MM.1S (cell line): ENCODE data around the gene CEACAM16.

Experiments used
- CTCF ChIP-seq: fragments of 300-600 bp; sonication (generic); IDR thresholded peaks from 2 replicates; pipeline ENCODE4 v1.5.1; 2016; ENCODE audit warnings: antibody characterized with exemption, low read length, mixed read lengths
- EZH2 ChIP-seq: fragments of 300-600 bp; sonication (generic); optimal IDR thresholded peaks from 2 replicates; pipeline ENCODE3; 2017; ENCODE audit warnings: low read depth, mild to moderate bottlenecking, antibody characterized with exemption, low read length, mixed read lengths
- EZH2phosphoT487 ChIP-seq: fragments of 300-600 bp; sonication (generic); IDR thresholded peaks from 2 replicates; pipeline ENCODE4 v1.6.1; 2018; ENCODE audit warnings: antibody characterized with exemption, low read length

- TF ChIP-seq EZH2 (no peak), CTCF (no peak), EZH2phosphoT487 (no peak)
Measured at GRCh38 chr19:44677019-44677811, 21.7 kb upstream of the CEACAM16 start.
